Lower leg skin (tissue), 4 donors: Measurements from ENCODE around the gene AK8. TPM values are rescaled to one million over a fixed set of nuclear protein-coding genes. Genes with fewer than 3 reads are reported as not detected.
A peak's percentile ranks its signal among the peaks of the same experiment; 100 is the strongest.
"Not testable (repeated sequence)": the region's sequence is repeated elsewhere in the genome, so short reads cannot be mapped to it uniquely, and the experiment has no call there.

ENCODE experiments used
- DNase-seq, 2 donors: peaks; one replicate each; pipeline ENCODE4 v3.0.0-alpha.2; 2019; ENCODE audit warnings: low spot score in 2 of 2
- H3K4me3 ChIP-seq: fragments of 200-600 bp; sonication (generic); 2 replicates; pipeline ENCODE4 v1.5.1; 2017; ENCODE audit warnings: mild to moderate bottlenecking, low read depth; ENCODE audit not compliant: poor library complexity, severe bottlenecking
- POLR2A ChIP-seq, 2 donors: fragments of 450-650 bp; IDR thresholded peaks; one replicate each; pipeline ENCODE4 v1.6.1; 2016 to 2017; ENCODE audit warnings: antibody characterized with exemption in 2 of 2, mild to moderate bottlenecking in 1 of 2, moderate library complexity in 1 of 2
- WGBS, 2 donors: methylation state at CpG; one replicate each; pipeline ENCODE4 v1.1.5; 2018; 5-methylcytosine and 5-hydroxymethylcytosine counted together
- intact Hi-C: fragments of 100-400 bp; cut with DNase I; formaldehyde crosslinking; loops from one replicate; pipeline ENCODE4 v1.15.0; 2023; ENCODE audit warnings: low total_unique reads
- total RNA-seq, 4 donors: library from RNA; depleted of rRNA; stranded (reverse); fragments of >200 nt; gene quantifications; one replicate each; pipeline ENCODE4 v1.1.0, GENCODE V29; 2016
- TF ChIP-seq, protein P1 (sequence below), 3 donors: fragments of 450-650 bp; IDR thresholded peaks; one replicate each; pipeline ENCODE4 v1.5.1; 2016; ENCODE audit warnings: antibody characterized with exemption in 3 of 3, mild to moderate bottlenecking in 3 of 3, moderate library complexity in 2 of 3

AK8 gene
- total RNA-seq, 4 donors from 2014 or later, result 1.4 to 5.5 (median 2.0) TPM

DNA sequence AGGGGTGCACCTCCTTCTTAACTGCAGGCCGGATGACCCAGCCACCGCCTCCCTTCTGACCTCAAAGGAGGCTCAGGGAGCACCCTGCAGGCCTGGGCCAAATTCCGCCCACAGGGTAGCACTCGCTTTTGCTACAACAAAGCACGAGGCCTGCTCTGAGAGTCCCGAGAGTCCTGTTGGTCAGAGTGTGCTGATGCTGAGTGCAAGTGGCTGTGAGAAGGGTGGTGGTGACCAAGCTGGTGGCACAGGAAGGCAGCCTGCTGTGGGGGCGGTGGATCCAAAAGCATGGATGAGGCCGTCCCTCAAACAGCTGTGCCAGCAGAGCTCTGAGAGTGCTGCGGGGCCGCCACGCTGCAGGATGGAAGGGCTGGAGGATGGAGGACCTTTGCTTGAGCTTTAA lies 101.8 kb downstream of the AK8 start:
- WGBS, 2 donors, result 83 to 87% methylated on average over 8 to 11 of the region's 11 CpGs
- intact Hi-C loops, result no loop called here
- peak in 1 of 2 donors; percentile 64 for DNase-seq
- no peak overlapping the region for H3K4me3 ChIP-seq
- TF ChIP-seq POLR2A (IDR thresholded peaks at IDR 0.05), result no peak
- TF ChIP-seq, protein P1, sequence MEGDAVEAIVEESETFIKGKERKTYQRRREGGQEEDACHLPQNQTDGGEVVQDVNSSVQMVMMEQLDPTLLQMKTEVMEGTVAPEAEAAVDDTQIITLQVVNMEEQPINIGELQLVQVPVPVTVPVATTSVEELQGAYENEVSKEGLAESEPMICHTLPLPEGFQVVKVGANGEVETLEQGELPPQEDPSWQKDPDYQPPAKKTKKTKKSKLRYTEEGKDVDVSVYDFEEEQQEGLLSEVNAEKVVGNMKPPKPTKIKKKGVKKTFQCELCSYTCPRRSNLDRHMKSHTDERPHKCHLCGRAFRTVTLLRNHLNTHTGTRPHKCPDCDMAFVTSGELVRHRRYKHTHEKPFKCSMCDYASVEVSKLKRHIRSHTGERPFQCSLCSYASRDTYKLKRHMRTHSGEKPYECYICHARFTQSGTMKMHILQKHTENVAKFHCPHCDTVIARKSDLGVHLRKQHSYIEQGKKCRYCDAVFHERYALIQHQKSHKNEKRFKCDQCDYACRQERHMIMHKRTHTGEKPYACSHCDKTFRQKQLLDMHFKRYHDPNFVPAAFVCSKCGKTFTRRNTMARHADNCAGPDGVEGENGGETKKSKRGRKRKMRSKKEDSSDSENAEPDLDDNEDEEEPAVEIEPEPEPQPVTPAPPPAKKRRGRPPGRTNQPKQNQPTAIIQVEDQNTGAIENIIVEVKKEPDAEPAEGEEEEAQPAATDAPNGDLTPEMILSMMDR (IDR thresholded peaks at IDR 0.05), result no peak

DNA sequence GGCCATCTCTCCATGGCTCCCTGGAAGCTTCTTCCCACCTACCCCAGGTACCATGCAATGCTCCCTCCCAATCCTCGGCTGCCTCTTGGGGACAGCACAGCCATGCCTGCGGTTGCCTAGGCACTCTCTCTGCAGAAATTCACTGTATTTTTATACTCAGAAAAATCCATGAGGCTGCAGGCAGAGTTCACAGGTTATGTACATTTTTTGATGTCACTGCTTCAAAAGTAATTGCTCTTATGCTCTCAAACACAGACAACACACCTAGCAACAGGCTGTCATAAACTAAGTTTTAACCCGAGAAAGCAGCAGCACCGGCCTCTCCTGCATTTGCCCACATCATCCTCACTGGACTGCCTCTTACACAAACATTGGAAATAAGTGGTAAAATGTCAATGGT lies 102.4 kb downstream of the AK8 start:
- peak in 1 of 2 donors; percentile 6 for DNase-seq
- TF ChIP-seq, protein P1 (IDR thresholded peaks at IDR 0.05), result no peak
- TF ChIP-seq POLR2A (IDR thresholded peaks at IDR 0.05), result no peak
- WGBS, 2 donors, result 88 to 90% methylated on average over 4 of the region's 4 CpGs
- no peak overlapping the region for H3K4me3 ChIP-seq
- intact Hi-C loops, result no loop called here

DNA sequence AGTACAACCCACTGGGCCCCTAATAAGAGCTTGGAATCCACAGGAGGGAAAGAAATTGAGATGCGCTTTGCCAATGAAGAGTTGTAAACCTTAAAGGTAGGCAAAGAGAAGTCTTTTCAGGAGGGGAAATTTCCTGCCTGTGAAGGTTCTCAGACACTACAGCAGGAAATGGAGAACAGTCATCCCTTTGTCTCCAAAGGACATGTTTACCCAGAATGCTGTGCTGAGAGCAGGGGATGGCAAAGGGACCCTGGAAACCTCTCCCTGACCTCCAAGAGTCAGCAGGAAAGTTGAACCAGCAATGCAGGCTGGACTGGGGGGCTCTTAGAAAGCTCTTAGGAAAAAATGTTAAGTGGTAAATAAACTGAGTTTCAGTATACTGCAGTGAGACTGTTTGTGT lies 103.2 kb downstream of the AK8 start:
- intact Hi-C loops, result no loop called here
- no peak for TF ChIP-seq POLR2A (IDR thresholded peaks at IDR 0.05)
- TF ChIP-seq, protein P1 (IDR thresholded peaks at IDR 0.05), result no peak
- DNase-seq, result peak in 1 of 2 donors; percentile 21
- H3K4me3 ChIP-seq, result no peak overlapping the region
- 96 to 100% methylated on average over 1 of the region's 1 CpG for WGBS, 2 donors

DNA sequence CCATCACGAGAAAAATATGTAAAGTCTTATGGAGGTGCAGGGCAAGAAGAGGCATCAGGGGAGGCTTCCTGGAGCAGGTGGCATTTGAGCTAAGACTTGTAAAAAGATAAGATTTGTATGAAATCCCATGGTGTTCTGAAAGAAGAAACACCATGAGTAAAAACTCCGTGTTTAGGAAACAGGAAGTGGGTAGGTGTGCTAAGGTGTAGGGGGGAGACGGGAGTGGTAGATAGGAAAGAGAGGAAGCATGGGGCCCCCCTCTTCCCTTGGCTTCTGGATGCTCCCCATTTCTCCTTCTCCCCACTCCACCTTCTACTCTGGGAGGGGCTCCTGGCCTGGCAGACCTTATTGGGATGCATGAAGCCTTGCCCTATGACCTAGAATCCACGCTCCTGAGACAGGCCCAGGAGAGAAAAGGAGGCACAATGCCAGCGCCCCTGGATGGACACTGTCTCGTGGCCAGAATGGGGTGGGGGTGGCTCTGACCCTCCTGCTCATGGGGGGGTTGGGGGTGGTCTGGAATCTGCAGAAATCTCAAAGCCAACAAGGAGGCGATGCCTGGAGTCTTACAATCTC lies 104.2 kb downstream of the AK8 start:
- peak in 1 of 2 donors; percentile 78 for DNase-seq
- WGBS, 2 donors, result 69 to 76% methylated on average over 7 of the region's 7 CpGs
- intact Hi-C loops, result no loop called here
- H3K4me3 ChIP-seq, result no peak overlapping the region
- TF ChIP-seq POLR2A (IDR thresholded peaks at IDR 0.05), result no peak
- TF ChIP-seq, protein P1 (IDR thresholded peaks at IDR 0.05), result no peak

DNA sequence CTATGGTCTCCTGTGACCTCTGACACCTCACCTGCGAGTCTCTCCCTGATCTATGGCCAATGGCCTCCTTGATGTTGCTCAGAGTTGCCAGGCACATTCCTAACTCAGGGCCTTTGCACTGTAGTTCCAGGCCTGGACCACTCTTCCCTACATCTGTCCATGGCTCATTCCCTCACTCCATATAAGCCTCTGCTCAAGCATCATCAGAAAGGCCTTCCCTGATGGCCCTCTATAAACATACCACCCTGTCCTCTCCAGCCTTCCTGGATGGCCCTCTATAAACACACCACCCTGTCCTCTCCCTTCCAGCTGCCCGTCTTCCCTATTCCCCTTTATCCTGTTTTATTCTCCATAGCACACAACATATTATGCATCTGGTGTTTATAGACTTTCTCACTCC lies 105.0 kb downstream of the AK8 start:
- TF ChIP-seq POLR2A (IDR thresholded peaks at IDR 0.05), result no peak
- TF ChIP-seq, protein P1 (IDR thresholded peaks at IDR 0.05), result no peak
- DNase-seq, result peak in 1 of 2 donors; percentile 58
- no peak overlapping the region for H3K4me3 ChIP-seq
- 82 to 86% methylated on average over 2 of the region's 2 CpGs for WGBS, 2 donors
- intact Hi-C loops, result no loop called here

DNA sequence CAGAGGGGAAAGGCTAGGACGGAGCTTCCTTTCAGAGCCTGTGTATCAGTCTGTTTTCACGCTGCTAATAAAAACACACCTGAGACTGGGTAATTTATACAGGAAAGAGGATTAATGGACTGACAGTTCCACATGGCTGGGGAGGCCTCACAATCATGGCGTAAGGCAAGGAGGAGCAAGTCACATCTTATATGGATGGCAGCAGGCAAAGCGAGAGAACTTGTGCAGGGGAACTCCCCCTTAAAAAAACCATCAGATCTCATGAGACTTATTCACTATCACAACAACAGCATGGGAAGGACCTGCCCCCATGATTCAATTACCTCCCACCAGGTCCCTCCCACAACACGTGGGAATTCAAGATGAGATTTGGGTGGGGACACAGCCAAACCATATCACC lies 106.3 kb downstream of the AK8 start:
- H3K4me3 ChIP-seq, intact Hi-C loops: not testable (repeated sequence)
- 92 to 96% methylated on average over 5 of the region's 5 CpGs for WGBS, 2 donors
- peak in 1 of 2 donors; percentile 34 for DNase-seq
